ENCODE results near the gene METRNL. TPM values are rescaled to one million over a fixed set of nuclear protein-coding genes. Genes with fewer than 3 reads are reported as not detected.

METRNL gene
- total RNA-seq, 1 experiment from 2014 or later = 29.0 TPM

DNA sequence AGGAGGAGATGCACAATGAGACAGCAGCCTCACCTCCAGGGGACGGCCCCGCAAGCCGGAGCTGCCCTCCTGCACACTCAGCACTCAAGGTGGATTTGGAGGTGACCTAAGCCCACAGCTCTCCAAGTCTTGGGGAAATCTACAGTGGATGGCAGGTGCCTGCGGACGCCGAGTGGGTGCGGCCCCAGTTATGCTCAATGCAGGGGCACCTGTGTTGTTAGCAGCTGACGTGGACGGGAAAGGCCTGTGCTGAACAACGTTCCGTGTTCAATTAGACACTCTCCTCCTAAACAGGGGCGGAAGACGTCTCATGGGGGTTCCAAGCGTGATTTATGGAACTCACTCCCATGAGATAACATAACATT is 22.0 kb upstream of the METRNL start:
- Mint-ChIP-seq H3K27me3 (ENCODE audit: unreplicated experiment) (no peaks in the 10 kb centered on the region), H3K36me3 (ENCODE audit: insufficient read depth, unreplicated experiment) (no peaks in the 10 kb centered on the region), H3K4me1 (ENCODE audit: low read depth, unreplicated experiment) (peaks cover 8% of the 10 kb centered on the region), H3K4me3 (ENCODE audit: low read depth, unreplicated experiment) (no peak overlapping the region), H3K27ac (ENCODE audit: unreplicated experiment) (no peak overlapping the region), H3K9me3 (ENCODE audit: low read depth, unreplicated experiment) (no peaks in the 10 kb centered on the region)
- no TSS peak for BruUV-seq (replicated peaks)
- CTCF ChIA-PET = no interaction called here
- intact Hi-C loops (cut with micrococcal nuclease; ENCODE audit: unreplicated experiment) = no loop called here
- DNase-seq = no peak
- TF ChIP-seq, protein P1, sequence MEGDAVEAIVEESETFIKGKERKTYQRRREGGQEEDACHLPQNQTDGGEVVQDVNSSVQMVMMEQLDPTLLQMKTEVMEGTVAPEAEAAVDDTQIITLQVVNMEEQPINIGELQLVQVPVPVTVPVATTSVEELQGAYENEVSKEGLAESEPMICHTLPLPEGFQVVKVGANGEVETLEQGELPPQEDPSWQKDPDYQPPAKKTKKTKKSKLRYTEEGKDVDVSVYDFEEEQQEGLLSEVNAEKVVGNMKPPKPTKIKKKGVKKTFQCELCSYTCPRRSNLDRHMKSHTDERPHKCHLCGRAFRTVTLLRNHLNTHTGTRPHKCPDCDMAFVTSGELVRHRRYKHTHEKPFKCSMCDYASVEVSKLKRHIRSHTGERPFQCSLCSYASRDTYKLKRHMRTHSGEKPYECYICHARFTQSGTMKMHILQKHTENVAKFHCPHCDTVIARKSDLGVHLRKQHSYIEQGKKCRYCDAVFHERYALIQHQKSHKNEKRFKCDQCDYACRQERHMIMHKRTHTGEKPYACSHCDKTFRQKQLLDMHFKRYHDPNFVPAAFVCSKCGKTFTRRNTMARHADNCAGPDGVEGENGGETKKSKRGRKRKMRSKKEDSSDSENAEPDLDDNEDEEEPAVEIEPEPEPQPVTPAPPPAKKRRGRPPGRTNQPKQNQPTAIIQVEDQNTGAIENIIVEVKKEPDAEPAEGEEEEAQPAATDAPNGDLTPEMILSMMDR (IDR thresholded peaks at IDR 0.05; ENCODE audit: unreplicated experiment) = no peak

DNA sequence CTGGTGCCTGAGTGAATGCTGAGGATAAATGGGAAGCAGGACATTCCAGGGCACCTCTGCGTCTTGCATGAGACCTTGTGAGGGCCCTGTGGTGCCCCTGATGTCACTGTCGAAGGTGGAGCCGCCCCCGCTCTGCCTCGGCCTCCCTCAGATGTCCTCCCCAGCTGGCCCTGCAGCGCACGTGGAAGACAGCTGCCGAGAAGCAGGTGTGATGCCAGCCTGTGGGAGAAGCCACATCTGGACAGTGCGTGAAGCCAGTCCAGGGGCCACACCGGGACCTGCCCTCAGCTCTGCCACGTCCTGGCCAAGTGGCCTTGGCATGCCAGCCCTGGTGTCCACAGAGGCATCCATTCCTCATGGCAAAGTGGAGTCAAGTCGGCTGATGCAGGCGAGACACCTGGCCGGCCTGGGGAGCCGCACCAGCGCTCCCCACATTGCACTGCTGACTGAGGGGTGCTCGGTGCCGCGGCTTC is 21.6 kb upstream of the METRNL start:
- CTCF ChIA-PET = no interaction called here
- Mint-ChIP-seq H3K36me3 (ENCODE audit: insufficient read depth, unreplicated experiment) (no peaks in the 10 kb centered on the region), H3K27me3 (ENCODE audit: unreplicated experiment) (no peaks in the 10 kb centered on the region), H3K9me3 (ENCODE audit: low read depth, unreplicated experiment) (no peaks in the 10 kb centered on the region), H3K4me3 (ENCODE audit: low read depth, unreplicated experiment) (no peak overlapping the region), H3K27ac (ENCODE audit: unreplicated experiment) (no peak overlapping the region), H3K4me1 (ENCODE audit: low read depth, unreplicated experiment) (peaks cover 8% of the 10 kb centered on the region)
- intact Hi-C loops (cut with micrococcal nuclease; ENCODE audit: unreplicated experiment) = no loop called here
- no peak for DNase-seq
- BruUV-seq (replicated peaks) = no TSS peak
- TF ChIP-seq, protein P1 (IDR thresholded peaks at IDR 0.05; ENCODE audit: unreplicated experiment) = no peak

DNA sequence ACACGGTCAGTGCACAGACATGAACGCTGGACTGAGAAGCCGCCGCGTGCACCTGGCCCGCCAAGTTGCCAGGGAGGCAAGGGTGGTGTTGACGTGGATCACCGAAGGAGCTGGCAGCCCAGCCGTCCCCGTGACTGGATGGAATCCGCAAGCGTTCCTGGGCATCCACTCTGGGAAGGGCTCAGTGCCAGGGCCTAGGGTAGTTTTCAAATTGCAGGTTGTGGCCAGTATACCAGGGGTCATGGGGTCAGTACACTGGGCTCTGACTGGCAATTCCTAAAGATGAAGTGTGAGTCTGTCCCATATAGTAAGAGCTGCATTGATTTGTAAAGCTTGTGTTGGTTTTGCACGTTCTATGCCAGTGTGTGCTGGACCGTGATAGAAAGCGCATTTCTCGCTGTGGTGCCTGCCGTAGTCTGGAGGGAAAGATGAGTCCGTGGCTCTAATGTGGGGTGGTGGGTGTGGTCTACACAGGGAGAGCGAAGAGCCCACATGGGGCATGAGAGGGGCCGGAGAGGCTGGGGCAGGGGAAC is 21.1 kb upstream of the METRNL start:
- H3K36me3 Mint-ChIP-seq (ENCODE audit: insufficient read depth, unreplicated experiment) = no peaks in the 10 kb centered on the region
- CTCF ChIA-PET = no interaction called here
- DNase-seq = no peak

DNA sequence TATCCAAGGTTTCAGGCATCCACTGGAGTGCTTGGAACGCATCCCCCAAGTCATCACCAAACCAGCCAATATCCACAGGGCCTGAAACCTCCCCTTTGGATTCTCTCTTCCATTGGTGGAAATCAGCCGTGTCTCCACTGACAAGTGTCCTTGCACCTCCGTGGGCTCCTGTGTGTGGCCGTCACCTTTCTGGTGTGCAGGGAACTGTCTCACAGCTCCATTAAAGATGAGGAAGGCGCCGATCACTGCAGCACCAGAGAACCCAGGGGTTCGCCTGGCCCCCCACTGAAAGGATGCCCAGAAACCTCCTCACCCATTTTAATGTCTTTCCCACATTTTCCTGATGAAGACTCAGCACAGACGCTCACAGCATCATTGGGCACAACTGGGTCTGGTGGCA is 17.8 kb upstream of the METRNL start:
- no peaks in the 10 kb centered on the region for H3K27me3 Mint-ChIP-seq (ENCODE audit: unreplicated experiment)
- TF ChIP-seq, protein P1 (IDR thresholded peaks at IDR 0.05; ENCODE audit: unreplicated experiment) = no peak
- no peak overlapping the region for H3K27ac Mint-ChIP-seq (ENCODE audit: unreplicated experiment)
- no TSS peak for BruUV-seq (replicated peaks)
- H3K36me3 Mint-ChIP-seq (ENCODE audit: insufficient read depth, unreplicated experiment) = no peaks in the 10 kb centered on the region
- intact Hi-C loops (cut with micrococcal nuclease; ENCODE audit: unreplicated experiment) = no loop called here
- DNase-seq = no peak
- CTCF ChIA-PET = no interaction called here
- H3K9me3 Mint-ChIP-seq (ENCODE audit: low read depth, unreplicated experiment) = no peaks in the 10 kb centered on the region
- no peak overlapping the region for H3K4me3 Mint-ChIP-seq (ENCODE audit: low read depth, unreplicated experiment)
- no peaks in the 10 kb centered on the region for H3K4me1 Mint-ChIP-seq (ENCODE audit: low read depth, unreplicated experiment)

More for the DNA sequence above, 21.1 kb upstream of the METRNL start:
- H3K27me3 Mint-ChIP-seq (ENCODE audit: unreplicated experiment) = no peaks in the 10 kb centered on the region
- intact Hi-C loops (cut with micrococcal nuclease; ENCODE audit: unreplicated experiment) = no loop called here
- peaks cover 8% of the 10 kb centered on the region for H3K4me1 Mint-ChIP-seq (ENCODE audit: low read depth, unreplicated experiment)
- BruUV-seq (replicated peaks) = no TSS peak
- H3K9me3 Mint-ChIP-seq (ENCODE audit: low read depth, unreplicated experiment) = no peaks in the 10 kb centered on the region
- no peak overlapping the region for H3K27ac Mint-ChIP-seq (ENCODE audit: unreplicated experiment)
- TF ChIP-seq, protein P1 (IDR thresholded peaks at IDR 0.05; ENCODE audit: unreplicated experiment) = no peak
- H3K4me3 Mint-ChIP-seq (ENCODE audit: low read depth, unreplicated experiment) = no peak overlapping the region

All from Calu3 (cell line).